GM19240 (cell line): Measurements from ENCODE around the gene SLFN5.
"Not testable (repeated sequence)": the region's sequence is repeated elsewhere in the genome, so short reads cannot be mapped to it uniquely, and the experiment has no call there.

Source experiments
- DNase-seq: peaks from one replicate; pipeline ENCODE4 v3.0.0; 2011; ENCODE audit warnings: low spot score; ENCODE audit not compliant: insufficient read length

The SLFN5 gene

DNA sequence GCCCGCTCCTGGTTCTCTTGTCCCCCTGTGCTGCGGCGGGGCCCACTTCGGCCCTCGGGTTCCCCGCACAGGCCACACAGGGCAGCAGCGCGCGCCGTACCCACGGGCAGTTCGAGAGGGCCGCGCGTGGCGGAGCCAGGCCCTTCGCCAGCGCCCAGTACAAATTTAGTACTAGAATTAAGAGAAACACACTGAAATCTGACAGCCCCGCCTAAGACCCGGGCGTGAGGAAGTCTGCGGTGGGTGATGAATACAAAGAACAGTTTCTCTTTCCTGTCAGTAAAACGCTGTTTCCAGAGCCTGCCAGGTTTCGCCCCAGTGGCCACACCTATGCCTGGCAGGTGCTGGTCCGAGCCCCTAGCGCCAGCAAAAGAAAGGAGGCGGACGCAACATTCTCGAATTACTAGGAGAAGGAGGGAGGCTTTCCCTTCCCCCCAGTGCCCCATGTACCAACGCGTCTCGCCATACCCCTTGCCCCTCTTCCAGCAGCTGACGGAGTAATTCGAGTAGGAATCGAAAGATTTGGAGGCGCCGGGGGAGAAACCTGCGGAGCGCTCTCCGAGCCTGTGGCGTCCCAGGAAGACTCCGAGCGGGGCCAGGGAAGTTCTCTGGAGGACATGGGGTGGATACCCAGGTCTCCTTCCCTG is 591 bp upstream of the SLFN5 start:
- peak; percentile 60 for DNase-seq

DNA sequence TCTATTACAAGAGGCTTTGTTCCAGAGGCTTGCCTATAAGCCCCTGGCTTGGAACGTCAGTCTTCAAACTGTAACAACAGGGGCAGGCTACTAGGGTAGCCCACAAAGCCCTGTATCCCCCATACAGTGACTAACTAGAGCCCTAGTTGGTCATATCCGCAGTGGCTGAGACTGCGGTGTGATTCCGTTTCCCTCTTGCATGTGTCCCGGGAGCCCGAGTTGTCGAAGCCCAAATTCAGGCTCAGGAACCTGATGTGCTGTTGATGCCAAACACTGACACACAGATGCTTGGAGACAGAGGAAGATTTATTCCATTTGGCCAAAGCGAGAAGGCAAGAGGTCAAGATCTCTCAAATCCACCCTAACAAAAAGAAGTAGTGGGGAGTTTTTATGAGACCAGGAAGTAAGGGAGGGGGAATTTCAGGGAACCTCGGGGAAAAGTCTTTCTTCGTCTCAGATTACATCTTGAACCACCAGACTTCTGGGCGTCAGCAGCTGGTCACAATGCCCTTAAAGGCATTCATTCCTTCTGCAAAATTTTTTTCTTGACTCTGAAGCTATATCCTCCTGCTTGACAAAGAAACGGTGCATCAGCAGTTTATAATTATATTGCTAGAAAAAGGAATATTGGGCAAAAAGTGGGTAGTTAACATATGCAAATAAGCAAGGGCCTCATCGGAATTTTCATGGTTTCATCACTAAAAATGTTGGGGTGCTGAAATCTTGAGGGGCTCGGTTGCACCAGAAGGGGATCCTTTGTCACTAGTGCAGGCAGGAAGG is 879 bp downstream of the SLFN5 start:
- DNase-seq: no peak

DNA sequence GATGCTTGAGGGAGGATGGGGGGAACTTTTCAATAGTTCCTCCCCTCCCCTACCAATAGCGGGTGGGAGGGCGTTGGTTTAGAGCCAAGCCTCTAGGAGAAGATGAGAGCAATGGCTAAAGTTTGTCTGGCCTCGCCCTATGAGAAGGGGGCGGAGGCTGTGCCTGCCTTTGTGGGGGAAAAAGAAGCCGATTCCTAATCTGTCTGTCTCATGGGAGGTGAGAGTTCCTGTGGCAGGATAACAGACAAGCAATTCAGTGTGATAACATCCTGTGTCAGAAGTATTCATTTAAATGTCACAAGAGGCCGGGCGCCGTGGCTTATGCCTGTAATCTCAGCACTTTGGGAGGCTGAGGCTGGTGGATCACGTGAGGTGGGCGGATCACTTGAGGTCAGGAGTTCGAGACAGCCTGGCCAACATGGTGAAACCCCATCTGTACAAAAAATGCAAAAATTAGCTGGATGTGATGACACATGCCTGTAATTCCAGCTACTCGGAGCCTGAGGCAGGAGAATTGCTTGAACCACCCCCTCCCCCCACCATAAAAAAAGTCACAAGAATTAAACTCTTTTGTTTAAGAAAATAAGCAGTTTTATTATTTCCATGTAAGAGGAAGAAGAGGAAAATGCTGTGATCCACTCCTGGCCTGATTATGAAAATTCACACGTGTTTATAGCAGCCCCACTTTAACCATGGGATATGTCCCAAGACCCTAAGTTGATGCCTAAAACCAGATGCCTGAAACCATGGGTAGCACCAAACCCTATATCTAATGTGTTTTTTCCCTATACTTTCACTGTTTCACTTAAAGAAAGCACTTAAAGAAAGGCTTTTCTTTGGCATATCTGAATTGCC is 1.7 kb downstream of the SLFN5 start:
- DNase-seq: peak; percentile 60

DNA sequence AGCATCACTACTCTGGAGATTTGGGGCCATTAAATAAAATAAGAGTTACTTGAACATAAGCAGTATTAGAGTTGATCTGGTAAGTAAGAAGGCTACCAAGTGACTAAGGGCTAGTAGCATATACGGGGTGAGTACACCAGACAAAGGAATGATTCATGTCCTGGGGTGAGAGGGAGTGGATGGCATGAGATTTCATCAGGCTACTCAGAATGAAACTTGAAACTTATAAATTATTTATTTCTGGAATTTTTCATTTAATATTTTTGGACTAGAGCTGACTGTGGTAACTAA is 2.3 kb downstream of the SLFN5 start:
- no peak for DNase-seq

DNA sequence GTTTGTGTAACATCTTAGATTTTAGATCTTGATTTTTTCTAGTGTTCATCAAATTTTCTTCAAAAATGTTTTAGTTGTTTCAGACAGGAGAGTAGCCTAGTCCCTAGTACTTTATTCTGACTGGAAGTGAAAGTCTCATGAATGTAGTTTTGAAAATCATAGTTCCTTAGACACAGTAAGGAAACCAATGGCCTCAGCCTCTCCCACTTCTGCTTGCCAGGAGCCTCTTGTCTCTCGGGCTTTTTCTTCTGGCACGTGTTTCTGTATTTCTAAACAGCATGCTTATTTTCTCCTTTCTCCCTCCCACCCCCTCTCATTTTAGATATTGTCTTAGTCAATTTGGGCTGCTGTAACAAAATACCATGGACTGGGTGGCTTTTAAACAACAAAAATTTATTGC is 9.8 kb downstream of the SLFN5 start:
- DNase-seq: no peak

DNA sequence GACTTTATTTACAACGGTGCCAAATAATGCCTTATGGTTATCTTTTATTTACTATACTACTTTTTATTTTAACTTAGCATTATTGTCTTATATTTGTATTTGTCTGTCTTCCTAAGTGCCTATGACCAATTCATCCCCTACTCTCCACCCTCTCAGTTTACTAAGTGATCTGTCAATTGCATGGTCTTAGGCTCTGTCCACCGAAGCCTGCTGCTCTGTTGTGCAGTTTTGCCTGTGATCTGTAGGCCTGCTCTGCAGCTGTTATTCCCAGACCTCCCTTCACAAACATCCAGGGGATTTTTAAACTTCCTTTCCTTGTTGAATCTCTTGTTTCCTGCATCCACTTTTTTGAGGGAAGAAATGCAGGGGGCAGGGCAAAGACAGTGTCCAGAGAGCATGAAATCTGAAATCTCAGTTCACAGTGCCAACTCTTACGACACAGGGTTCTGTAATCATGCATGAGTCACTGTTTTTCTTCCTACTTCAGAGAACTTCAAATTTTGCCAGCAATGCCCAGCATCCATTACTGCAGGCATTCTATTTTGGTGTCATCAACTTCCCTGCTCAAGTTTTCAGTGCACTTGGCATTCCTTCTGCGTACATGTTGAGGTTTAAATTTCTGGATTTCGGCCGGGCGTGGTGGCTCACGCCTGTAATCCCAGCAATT is 11.4 kb downstream of the SLFN5 start:
- DNase-seq: no peak

DNA sequence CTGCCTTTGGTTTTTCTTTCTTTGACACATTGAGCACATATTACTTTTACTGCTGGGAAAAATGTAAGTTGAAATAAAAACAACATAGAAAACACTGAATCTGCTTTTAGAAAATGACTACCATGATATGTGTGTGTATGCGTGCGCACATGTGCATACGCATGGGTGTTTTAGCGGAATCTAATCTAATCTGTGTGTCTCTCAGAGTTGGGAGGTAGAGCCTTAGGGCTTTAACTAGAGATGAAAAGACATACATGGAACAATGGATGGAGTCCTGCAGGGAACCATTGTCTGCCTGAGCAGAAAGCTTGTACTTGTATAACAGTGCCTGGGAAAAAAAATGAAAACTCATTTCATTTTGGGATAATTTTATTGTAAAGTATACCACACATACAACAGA is 12.4 kb downstream of the SLFN5 start:
- no peak for DNase-seq

DNA sequence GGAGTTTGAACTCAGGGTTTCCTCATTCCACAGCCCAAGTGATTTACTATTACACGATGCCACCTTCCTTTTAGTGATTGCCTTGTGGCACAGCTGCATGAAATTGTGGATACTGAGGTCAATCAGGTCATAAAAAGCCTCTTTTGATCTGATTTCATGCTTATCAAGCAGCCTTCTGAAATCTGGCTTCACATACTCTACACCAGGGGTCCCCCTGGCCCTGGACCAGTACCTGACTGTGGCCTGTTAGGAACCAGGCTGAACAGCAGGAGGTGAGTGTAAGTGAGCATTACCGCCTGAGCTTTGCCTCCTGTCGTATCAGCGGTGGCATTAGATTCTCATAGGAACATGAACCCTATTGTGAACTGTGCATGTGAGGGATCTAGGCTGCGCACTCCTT is 13.8 kb downstream of the SLFN5 start:
- no peak for DNase-seq

DNA sequence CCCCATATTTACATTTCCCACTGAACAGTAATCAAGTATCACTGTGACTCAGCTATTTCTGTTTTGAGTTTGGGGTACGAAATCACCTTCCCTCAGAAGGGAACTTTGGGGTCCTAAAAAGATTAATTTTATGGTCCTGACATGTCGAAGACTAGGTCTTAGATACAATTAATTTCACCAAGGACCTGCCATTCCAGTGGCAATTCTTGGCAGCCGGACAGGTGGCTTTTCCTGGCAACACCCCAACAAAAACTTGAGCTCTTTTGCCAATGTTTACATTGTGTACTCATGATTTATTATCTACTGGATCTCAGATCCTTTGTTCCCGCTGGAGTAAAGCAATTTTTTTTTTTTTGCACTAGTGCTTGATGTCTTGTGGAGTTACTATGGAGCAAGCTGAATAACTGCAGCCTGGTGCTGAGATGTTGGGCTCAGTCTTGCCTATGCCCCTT is 14.4 kb downstream of the SLFN5 start:
- DNase-seq: no peak

DNA sequence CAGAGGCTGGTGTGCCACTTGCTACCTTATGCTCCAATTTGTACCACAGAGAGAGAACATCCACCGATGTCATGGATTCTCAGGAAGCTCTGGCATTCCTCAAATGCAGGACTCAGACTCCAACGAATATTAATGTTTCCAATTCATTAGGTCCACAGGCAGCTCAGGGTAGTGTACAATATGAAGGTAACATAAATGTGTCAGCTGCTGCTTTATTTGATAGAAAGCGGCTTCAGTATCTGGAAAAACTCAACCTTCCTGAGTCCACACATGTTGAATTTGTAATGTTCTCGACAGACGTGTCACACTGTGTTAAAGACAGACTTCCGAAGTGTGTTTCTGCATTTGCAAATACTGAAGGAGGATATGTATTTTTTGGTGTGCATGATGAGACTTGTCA is 16.1 kb downstream of the SLFN5 start:
- DNase-seq: no peak

DNA sequence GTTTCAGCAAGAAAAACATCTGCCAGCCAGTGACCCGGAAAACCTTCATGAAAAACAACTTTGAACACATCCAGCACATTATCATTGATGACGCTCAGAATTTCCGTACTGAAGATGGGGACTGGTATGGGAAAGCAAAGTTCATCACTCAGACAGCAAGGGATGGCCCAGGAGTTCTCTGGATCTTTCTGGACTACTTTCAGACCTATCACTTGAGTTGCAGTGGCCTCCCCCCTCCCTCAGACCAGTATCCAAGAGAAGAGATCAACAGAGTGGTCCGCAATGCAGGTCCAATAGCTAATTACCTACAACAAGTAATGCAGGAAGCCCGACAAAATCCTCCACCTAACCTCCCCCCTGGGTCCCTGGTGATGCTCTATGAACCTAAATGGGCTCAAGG is 22.2 kb downstream of the SLFN5 start:
- no peak for DNase-seq

DNA sequence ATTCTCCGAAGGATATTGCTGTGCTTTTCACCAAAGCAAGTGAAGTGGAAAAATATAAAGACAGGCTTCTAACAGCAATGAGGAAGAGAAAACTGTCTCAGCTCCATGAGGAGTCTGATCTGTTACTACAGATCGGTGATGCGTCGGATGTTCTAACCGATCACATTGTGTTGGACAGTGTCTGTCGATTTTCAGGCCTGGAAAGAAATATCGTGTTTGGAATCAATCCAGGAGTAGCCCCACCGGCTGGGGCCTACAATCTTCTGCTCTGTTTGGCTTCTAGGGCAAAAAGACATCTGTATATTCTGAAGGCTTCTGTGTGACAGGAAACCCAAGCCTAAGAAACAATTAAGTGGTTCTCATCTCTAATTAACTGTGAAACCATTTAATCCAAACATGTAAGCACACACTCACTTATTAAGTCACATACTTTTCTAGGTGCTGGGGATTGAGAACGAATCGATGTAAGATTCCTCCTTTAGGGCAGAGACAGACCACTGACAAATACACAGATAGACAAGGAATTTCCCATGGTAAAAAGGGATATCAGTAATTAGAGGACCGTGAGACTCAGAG is 22.8 kb downstream of the SLFN5 start:
- DNase-seq: no peak

DNA sequence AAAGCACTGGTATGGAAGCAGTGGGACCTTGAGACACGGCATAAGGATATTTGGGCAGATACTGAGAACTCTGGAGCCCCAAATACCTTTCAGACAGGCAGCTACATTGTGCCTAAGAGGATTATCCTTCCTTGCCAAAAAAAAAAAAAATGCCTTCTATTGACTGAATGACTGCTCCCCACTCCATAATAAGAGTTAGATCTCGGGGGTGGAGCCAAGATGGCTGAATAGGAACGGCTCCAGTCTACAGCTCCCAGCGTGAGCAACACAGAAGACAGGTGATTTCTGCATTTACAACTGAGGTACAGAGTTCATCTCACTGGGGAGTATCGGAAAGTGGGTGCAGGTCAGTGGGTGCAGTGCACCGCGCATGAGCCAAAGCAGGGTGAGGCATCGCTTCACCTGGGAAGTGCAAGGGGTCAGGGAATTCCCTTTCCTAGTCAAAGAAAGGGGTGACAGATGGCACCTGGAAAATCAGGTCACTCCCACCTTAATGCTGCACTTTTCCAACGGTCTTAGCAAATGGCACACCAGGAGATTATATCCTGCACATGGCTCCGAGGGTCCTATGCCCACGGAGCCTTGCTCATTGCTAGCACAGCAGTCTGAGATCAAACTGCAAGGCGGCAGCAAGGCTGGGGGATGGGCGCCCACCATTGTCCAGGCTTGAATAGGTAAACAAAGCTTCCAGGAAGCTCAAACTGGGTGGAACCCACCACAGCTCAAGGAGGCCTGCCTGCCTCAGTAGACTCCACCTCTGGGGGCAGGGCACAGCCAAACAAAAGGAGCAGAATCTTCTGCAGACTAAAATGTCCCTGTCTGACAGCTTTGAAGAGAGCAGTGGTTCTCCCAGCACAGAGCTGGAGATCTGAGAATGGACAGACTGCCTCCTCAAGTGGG is 31.5 kb downstream of the SLFN5 start:
- DNase-seq: not testable (repeated sequence)

DNA sequence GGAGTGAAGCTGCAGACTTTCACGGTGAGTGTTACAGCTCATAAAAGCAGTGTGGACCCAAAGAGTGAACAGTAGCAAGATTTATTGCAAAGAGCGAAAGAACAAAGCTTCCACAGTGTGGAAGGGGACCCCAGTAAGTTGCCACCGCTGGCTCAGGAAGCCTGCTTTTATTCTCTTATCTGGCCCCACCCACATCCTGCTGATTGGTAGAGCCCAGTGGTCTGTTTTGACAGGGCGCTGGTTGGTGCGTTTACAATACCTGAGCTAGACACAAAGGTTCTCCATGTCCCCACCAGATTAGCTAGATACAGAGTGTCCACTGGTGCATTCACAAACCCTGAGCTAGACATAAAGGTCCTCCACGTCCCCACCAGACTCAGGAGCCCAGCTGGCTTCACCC is 35.6 kb downstream of the SLFN5 start:
- not testable (repeated sequence) for DNase-seq

DNA sequence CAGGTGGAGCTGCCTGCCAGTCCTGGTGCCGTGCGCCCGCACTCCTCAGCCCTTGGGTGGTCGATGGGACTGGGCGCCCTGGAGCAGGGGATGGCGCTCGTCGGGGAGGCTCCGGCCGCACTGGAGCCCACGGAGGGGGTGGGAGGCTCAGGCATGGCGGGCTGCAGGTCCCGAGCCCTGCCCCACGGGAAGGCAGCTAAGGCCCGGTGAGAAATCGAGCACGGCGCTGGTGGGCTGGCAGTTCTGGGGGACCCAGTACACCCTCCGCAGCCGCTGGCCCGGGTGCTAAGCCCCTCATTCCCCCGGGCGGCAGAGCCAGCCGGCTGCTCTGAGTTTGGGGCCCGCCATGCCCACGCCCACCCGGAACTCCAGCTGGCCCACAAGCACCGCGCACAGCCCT is 36.0 kb downstream of the SLFN5 start:
- not testable (repeated sequence) for DNase-seq

DNA sequence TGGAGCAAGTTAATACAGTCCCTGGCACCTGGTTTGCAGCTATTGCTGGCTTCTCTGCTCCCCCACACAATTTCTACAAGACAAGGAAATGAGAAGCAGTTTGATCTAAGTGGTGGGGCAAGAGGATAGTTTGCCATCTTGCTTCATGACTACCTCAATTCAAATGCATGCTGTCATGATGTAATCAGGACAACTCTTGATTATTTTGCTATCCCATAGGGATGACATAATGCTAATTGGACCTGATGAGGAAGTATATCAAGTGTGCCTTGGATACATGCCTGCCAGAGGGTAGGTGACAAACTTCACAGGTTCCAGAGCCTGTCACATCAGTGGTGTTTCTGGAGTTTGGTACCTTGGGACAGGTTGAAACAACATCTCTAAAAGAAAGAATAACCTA is 40.9 kb downstream of the SLFN5 start:
- DNase-seq: no peak

DNA sequence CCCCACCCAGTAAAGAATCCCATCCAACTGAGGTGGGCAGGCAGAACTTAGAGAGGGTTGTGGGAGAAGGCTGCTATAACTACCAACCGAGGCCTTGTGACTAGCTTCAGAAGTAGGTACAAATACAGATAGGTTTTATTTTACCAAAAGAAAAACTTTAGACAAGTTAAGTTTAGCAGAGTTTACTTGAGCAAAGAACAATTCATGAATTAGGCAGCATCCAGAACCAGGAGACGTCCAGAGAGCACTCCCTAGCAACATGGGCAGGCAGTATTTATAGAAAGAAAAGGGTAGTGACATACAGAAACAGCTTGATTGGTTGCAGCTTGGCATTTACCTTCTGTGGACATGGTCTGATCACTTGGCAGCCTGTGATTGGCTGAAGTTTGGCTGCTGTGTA is 42.1 kb downstream of the SLFN5 start:
- no peak for DNase-seq

DNA sequence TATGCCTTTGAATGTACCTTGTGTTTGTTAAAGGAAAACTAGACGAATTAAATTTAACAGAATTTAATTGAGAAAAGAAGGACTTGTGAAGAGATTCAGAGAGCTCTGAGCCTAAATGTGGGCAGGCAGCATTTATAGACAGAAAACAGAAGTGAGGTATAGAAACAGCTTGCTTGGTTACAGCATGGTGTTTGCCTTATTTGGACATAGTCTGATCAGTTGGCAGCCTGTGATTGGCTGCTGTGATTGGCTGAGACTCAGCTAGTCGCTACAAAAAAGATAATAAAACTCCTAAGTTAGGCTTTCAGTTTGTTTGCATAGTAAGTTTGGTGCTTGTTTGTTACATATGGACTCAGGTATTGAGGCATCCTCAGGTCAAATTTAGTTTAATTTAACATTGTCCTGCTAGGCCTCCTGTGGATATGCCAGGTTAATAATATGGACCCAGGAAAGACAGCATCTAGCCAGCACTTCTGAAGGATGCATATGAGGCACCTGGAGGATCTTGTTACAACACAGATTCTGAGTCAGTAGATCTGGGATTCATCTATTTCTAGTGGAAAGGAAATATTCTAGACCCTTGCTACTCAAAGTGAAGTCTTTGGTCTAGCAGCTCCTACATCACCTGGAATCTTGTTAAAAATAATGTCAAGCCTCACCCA is 43.4 kb downstream of the SLFN5 start:
- no peak for DNase-seq

DNA sequence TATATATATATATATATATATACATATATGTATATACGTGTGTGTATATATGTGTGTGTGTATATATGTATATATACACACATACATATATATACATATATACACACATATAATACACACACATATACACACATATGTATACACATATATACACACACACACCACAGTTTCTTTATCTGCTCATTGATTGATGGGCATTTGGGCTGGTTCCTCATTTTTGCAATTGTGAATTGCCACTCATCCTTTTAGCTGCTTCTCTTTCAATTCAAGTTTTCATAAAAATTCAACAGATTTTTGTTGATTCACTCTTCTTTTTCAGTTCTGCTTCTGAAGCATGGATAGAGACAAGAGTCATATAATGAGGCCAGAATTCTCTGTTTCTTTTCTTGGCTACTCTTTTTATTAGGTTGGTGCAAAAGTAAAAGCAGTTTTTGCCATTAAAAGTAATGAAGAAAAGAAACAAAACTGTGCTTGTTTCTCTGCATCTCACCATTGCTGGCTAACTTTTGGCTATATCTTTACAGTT is 44.5 kb downstream of the SLFN5 start:
- DNase-seq: no peak

DNA sequence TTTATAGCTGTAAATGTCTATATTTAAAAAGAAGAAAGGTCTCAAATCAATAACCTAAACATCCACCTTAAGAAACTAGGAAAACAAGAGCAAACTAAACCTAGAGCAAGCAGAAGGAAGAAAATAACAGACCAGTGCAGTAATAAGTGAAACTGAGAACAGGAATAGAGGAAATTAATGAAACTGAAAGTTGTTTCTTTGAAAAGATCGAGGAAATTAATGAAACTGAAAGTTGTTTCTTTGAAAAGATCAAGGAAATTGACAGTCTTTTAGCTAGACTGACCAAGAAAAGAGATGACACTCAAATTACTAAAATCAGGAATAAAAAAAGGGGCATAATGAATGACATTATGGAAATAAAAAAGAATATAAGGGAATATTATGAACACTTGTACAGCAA is 46.4 kb downstream of the SLFN5 start:
- no peak for DNase-seq
